HG03064 (cell line): ENCODE data around the gene MYOZ3.

Experiments used
- ATAC-seq: cut with Tn5 transposase; IDR thresholded peaks from one replicate; pipeline ENCODE4 v1.9.1; 2021; ENCODE audit warnings: low read depth; ENCODE audit not compliant: unreplicated experiment

MYOZ3 gene

DNA sequence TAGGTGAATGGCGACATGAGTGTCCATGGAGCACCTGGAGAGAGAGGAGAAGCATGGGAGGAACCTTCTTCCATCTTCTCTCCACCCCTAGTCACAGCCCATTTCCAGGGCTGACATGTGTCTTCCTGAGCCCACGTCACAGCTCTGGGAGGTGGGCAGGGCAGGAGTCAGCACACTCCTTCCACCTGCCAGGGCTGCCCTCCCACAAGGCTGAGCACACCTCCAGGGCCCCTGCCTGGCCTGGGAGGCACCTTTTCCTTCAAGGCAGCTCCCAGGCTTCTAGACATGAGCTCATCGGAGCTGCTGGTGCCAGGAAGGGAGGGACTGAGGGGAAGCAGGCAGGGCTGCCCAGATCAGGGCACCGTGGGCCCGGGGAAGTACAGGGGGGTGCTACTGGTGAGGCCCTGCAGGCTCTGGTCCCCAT, 34.2 kb upstream of the MYOZ3 start:
- no peak for ATAC-seq

DNA sequence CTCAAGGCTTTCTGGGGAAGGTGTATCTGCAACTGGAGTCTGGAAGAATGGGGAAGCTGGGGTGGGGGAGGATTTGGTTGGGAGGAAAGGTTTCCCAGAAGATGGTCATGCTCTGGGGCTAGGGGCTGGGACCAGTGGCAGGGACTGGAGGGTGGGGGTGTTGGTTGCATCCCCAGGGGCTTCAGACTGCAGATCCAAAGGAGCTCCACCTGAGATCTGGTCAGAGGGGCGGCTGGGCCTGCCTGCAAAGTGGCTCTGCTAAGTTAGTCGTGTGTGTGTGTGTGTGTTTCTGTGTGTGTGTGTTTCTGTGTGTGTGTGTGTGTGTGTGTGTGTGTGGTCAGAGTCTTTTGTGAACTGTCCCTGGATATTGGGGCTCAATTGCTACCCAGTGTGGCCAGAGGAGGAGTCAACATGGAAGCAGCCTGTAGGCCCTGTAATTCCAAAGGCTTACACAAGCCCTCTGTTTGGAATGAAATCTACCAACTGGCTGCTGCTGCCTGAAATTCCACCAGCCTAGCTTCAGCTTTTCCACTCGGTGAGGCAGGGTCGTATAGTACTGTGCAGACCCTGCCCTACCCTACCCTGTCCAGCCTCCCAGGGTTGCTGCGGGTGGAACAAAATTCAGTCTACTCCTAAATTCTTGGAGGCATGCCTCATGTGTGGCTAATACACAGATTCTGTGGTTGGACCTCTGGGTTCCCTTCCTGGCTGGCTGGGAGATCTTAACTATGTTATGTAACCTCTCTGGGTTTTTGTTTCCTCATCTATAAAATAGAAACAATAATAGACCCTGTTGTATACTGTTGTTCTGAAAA, 33.1 kb upstream of the MYOZ3 start:
- no peak for ATAC-seq

DNA sequence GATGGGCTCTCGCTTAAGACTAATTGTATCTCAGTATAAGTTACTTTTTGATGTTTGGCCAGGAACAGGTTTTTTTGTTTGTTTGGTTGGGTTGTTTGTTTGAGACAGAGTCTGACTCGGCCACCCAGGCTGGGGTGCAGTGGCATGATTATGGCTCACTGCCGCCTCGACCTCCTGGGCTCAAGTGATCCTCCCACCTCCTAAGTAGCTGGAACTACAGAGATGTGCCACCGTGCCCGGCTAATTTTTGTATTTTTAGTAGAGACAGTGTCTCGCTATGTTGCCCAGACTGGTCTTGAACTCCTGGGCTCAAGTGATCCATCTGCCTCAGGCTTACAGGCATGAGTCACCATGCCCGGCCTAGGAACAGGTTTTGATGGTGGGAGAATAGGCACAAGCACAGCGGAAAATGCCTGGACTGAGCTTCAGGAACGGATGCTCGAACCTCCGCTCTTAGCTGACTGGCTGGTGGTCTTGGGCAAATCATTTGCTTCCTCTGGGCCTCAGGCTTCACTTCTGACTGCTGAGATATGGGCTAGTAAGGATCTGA, 32.0 kb upstream of the MYOZ3 start:
- no peak for ATAC-seq

DNA sequence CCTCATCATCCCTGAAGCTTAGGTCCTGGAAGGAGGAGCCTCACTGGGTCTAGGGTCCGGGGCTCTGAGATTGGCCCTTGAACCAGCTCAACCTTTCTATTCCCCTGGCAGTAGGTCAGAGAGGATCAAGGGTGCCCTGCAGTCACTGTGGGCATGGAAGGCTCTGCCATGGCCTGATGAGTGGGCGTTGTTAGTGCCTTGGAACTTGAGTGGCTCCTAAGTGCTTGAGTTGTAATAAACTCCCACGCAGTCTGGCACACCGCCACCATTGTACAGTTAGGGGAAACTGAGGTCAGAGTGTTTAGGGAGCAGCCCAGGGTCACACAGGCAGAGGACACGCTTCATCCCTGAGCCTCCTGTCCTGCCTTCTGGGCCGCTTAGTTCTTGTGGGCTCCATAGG, 31.0 kb upstream of the MYOZ3 start:
- no peak for ATAC-seq

DNA sequence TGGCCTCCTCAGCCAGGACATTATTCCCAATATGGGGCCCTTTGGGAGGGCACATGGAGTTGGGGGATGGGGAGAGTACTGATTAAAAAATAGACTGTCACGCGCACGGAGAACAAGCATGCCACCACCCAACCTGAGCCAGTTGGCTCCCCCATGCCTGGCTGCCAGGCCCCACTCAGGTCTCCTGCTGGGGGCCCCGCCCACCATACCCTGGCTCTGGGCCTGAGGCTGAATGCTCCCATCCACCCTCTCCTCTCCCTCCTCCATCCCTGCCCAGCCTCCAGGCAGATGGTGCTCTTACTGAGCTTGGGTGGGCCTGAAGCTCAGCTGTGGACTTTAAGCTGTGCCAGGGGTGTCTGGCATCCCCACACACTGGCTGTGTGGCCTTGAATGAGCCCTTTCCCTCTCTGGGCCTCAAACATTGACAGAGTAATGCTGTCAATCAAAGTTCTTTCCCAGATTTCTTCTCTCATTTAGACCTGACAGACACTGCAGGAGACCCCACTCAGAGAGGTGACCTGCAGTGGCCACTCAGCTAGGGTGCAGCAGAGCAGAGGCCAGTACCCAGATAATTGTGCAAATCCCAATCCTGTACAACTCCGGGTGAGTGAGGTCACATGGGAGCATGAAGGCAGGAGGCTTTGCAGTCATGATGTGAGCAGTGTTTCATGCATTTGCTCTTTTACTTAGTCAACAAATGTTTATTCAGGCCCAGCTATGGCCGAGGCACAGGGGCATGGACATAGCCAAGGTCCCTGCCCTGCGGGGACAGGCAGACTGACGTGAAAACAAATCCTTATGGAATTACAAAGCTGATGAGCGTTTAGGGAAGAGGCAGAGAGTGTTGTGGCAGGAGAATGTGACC, 30.4 kb upstream of the MYOZ3 start:
- no peak for ATAC-seq

DNA sequence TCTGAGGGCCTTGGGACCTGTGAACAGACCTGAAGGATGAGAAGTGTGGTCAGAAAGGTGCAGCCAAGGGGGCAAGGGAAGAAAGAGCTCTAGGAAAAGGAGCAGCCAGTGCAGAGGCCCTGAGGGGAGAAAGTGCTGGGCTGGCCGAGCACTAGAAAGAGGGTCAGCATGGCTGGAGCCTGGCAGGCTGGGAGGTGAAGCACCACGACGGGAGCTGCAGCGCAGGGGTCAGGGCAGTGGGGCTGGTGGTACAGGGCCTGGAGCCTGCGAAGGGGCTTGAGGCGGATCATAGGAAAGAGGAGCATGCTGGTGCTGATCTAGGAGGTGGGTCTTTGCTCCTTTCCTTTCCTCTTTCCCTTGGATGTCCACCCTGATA, 29.7 kb upstream of the MYOZ3 start:
- ATAC-seq = no peak

DNA sequence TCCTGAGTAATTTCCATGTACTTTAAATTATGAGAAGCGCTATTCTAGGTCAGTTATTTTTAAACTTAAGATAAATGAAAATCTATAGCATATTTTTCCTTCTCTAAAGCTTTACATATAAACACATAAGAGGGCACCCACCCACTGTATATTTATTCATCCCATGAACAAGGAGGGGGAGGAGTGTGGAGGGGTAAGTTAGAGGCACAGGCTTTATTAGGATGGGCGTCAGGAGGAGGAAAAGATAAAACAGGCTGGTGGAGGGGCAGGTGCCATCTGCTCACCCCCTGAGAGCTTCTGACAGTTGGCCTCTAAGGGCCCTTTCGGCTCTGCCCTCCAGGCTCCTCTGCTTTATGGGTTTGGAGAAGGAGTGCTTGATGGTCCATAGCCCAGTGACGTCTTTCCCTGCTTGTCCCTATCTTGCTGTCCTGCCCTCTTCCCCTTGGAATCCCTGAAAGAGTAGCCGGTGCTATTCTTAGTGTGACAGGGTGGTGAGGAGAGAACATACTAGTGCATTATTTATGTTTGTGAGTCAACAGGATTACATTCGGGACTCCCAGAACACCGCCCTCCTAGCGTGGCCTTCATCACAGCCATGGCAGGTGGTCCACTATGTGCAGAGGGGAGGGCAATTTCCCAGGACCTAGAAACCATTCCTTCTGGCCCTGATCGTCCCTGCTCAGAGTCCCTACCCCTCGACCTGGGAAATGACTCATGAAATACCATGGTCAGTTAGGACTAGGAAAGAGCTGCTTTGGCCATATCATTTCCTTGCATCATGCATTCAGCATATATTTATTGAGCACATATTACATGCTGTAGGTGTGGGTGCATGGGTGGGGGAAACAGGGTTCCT, 28.5 kb upstream of the MYOZ3 start:
- ATAC-seq = no peak

DNA sequence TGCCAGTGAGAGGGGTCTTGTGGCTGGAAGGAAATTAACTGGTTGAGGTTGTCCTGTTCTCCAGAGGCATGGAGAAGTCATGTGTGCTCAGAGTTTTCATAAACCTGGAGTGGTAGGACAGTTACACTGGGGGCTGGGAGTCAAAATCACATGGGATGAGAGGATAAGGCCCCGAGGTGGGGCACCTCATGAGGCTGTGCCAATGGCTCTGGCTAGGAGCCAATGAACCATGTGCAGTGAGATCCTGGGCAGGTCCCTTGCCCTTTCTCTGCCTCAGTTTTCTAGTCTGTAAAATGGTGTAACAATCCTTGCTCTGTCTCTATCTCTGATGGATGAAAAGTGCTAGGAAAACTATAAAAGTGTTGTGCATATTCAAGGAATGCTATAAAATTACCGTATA, 27.6 kb upstream of the MYOZ3 start:
- ATAC-seq = no peak

DNA sequence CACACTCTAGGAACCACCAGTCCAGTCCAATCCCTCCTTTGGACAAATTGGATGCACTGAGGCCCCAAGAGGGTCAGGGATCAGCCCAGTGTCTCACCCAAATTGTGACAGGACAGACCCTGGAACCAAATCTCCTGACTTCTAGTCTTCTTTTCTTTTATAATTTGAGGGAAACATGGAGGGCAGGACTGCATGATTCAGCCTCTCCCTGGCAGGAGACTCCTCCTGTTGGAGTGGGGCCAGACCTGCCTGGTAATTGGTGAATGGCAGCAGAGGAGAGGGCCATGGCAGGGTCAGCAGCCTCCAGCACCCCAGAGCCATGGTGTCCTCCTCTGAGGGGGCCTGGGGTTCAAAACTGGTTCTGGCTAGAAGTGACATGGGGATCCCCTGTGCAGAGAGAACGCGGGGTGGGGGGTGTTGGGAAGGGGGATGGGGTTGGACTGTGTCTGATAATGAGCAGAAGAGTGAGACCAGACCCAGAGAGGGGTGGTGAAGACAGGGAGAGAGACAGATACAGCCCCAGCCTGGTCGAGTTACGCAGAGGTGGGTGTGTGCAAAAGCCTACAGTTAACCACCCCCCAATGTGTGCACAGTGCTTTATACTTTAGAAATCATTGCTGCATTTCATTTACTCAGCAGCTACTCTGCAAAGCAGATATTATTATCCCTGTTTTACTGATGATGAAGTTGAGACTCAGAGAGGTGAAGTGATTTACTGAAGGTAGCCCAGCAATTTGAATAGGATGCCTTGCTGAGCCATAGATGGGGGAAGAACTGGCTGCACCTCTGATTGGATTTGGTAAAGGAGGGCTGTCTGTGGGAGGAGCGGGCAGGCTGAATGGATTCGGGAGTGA, 24.4 kb upstream of the MYOZ3 start:
- ATAC-seq = no peak

DNA sequence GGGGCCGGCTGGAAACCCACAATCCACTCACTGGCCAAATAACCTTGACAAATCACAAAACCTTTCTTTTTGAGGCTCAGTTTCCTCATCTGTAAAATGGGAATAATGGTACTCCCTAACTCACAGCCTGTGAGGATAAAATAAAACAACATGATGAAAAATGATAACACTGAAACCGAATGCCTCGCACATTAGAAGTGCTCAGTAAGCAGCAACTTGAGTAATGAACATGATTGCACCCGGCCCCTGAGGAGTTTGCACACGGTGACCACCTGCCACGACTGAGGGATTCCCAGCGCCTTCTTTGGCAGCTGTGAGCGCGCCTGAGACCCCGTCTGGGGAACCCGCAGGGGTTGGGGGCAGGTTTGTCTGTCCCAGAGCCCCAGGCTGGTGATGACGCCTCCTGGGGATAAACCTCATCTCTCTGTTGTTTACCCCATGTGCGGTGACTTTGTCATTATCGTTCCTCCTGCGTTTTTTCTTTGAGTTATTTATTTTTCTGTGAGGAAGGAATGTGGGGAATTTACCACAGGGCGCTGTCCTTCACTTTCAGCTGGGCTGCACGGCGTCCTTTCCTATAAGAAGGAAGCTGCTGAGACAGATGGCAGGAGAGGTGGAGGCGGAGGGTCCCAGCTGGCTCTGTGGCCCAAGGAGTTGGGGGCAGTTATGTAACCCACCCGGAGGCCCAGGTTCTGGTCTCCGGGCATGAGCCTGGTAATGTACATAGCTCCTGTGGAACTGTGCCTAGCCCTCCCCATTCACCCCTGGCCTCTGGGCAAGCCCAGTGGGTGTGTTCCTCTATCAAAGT, 23.6 kb upstream of the MYOZ3 start:
- ATAC-seq = no peak

DNA sequence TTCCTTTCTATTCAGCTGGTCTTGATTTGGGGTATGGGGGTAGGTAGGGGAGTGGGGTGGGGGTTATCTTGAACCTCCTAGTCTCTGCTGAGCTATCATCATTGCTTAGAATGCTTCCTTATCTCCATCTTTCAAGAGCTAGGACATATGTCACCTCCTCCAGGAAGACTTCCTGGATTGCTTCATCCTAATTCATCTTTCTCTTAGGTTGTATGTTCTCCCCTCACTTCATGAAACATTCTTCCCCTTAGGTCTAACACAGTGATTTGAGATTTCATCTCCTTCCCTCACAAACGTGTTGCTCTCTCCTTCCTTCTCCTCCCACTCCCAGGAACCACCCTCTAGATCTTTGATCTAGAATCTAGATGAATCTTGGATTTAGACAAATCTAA, 23.0 kb upstream of the MYOZ3 start:
- ATAC-seq = no peak

DNA sequence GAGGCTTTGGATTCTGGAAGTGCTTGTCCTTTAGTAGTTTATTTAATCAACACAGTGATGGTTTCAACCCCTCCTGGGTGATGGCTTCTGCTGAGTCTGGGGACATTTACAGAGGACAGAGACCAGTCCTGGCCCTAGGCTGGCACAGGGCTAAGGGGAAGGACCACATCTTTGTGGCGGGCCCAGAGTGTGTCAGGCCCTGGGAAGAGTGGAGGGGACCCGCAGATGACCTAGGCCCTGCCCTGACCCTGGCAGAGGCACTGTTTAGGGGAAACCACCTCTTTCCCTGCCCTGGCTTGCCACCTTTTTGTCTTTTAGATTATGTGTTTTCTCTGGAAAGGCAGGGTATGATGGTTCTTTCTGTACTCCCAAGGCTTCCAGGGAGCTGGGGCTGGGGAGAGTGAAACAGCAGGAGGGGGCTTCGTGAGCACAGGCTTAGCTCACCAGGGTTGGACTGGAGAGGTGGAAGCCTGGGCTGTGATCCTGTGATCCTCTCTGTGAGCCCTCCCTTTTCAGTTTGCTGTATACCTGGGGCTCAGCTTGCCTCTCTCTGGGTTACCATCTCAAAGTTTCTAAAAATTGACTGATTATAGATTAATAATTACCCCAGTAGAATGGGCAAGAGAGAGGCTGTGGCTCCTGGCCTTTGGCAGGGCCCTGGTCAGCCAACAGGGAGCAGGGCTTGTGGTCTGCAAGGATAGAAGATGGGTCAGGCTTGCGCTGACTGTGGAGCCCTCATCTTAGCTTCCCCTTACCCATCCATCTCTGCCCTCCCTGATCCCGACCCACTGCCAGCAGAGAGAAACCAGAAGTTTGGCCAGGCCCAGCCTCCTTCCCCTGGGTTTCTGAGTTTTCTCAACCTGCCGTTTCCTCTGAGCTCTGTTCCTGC, 22.3 kb upstream of the MYOZ3 start:
- no peak for ATAC-seq

DNA sequence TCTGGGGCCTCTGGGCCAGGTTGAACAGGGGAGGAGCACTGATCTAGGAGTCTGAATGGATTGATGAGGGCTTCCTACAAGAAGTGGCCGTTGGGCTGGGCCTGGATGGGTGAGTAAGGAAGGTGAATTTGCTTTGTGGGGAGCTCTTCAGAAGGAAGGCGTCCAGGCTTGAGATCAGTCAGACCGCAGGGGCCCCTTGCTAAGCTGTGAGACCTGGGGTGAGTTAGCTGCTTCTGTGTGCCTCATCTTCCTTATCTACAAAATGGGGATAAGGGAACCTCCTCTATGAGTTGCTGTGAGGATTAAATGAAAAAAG, 21.7 kb upstream of the MYOZ3 start:
- ATAC-seq = no peak

DNA sequence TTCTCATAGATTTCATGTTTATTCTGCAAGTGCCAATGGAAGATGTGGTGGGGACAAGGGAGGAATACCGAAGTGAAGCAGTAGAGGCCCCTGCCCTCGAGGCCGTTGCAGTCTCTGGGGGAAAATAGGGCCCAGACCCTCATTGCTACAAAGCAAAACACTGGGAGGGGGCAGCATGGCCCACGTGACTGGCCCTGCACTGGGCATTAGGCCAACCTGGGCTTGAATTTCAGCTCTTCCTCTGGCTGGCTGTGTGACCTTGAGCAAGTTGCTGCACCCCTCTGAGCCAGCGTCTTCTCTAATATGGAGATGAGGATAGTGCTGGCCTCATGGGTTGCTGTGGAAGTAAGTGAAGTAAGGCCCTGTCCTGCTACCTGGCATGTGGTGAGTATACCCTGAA, 21.3 kb upstream of the MYOZ3 start:
- ATAC-seq = no peak

DNA sequence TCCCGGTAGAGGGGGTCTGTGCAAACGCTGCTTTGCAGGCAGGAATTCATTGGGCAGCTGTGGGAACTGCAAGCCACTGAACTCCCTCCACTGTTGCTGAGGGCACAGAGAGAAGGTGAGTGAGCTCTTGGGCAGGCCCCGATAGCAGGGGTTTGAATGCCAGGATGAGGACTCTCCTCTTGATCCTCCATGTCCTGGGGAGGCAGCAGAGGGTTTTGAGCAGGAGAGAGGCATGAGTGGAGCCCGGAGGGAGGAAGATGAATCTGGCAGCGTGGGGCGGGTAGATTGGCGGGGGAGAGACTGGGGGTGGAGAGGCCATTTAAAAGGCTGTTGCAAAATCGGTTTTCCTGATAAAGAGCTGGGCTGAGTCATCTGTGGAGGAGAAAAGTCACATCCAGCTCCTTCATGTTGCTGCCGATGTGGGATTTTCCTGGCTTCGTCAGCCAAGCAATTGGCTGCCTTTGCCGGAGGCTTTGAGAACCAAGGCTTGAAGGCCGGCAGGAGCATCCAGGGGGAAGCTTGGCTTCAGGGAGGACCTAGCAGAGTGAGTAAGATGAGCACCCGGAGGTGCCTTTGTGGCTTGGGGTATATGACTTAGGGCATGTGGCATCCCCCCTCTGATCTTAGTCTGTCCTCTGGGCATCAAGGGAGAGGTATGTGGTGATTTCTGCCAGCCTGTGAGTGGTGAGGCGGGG, 20.6 kb upstream of the MYOZ3 start, which contains the start of gene SYNPO:
Gene SYNPO (plus strand): TSS at position 350 of the 695 bp plus-strand sequence. CDS start 7,616 bp downstream, outside the sequence.
- ATAC-seq = no peak

DNA sequence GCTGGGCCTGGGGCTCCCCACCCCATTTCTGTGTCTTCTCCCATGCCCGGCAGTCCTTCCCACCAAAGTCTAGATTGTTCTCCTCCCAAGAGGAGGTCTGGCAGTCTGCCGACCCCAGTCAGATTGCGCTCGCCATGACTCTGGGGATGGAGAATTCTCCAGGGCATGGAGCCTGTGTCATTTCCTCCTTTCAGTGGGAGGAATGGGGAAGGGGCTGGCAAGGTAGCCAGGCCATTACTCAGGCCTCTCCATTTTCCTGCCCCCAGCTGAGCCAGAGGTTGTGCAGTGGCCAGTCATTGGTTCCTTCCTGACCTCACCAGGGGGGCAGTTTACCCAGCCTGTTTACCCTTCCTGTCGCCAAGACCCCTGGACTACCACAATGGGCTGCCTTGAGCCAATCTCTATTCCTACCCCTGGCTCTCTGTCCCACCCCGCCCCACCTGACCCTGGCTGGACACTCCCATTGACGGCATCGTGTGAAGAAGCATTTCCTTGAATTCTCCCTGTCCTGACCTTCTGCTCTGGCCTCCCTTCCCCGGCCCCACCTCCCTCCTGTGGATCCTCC, 20.0 kb upstream of the MYOZ3 start:
- ATAC-seq = no peak
